GM12891 (cell line): ENCODE results near the gene SPATC1L.

ENCODE experiments used
- POLR2A ChIP-seq: IDR thresholded peaks from 2 replicates; pipeline ENCODE4 v1.6.1; 2011; ENCODE audit warnings: low read depth, low read length, control low read depth
- POLR2AphosphoS5 ChIP-seq: IDR thresholded peaks from 2 replicates; pipeline ENCODE4 v1.6.1; 2011; ENCODE audit warnings: low read depth, low read length, control low read depth
- TAF1 ChIP-seq: IDR thresholded peaks from 2 replicates; pipeline ENCODE4 v1.6.1; 2011; ENCODE audit warnings: low read depth, low read length, control low read depth

DNA sequence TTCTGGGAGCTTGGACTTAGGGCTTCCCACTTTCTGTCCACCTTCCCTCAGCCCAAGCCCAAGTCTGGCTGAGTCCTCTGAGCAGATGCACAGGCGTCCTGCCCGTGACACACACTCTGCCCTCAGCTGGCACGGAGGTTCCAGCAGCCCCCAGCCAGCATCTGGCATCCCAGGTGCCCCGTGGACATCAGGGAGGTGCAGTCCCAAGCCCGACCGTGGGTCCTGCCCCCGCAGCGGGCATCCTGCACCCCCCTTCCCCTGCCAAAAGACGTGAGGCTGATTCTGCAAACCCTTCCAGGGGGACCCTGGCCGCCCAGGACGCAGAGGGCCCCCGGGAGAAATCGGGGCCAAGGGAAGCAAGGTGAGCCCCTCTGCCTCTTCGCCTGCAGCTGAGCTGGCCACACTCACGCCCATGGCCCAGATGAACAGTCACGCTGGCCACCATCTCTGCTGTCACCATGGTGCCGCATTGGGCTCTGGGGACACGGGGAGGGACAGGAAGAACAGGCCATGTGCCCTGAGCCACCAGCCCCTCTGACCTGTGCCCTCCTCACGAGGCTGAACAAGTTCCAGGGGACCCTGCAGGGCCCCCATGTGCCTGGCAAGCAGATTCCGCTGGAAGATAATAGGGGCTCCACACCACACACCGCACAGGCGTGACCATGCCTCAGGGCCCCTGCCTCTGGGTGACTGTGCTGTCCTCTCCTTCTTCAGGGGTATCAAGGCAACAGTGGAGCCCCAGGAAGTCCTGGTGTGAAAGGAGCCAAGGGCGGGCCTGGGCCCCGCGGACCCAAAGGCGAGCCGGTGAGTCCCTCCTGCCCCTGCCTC is 65.7 kb downstream of the SPATC1L start:
- TF ChIP-seq TAF1, result no peak
- TF ChIP-seq POLR2A, result no peak
- no peak for TF ChIP-seq POLR2AphosphoS5
